Measurements from ENCODE around the gene KCNH8.

The KCNH8 gene

GRCh38 chr3:19485267-19485666, 337.0 kb downstream of the KCNH8 start:
- no peak for DNase-seq (ENCODE audit: low spot score)

- no peak for DNase-seq (ENCODE audit: low spot score)
Observed at GRCh38 chr3:19487386-19487785, 339.1 kb downstream of the KCNH8 start.

GRCh38 chr3:19488939-19489338, 340.6 kb downstream of the KCNH8 start:
- DNase-seq (ENCODE audit: low spot score): no peak

- DNase-seq (ENCODE audit: low spot score): no peak
Observed at GRCh38 chr3:19489936-19490335, 341.6 kb downstream of the KCNH8 start.

- DNase-seq (ENCODE audit: low spot score): no peak
Observed at GRCh38 chr3:19506171-19506570, 357.9 kb downstream of the KCNH8 start.

- DNase-seq (ENCODE audit: low spot score): no peak
Observed at GRCh38 chr3:19522305-19522704, 374.0 kb downstream of the KCNH8 start.

GRCh38 chr3:19526071-19526470, 377.8 kb downstream of the KCNH8 start:
- no peak for DNase-seq (ENCODE audit: low spot score)

- no peak for DNase-seq (ENCODE audit: low spot score)
Observed at GRCh38 chr3:19527746-19528145, 379.4 kb downstream of the KCNH8 start.

GRCh38 chr3:19531426-19531825, 383.1 kb downstream of the KCNH8 start:
- DNase-seq (ENCODE audit: low spot score): no peak

GRCh38 chr3:19539518-19540392, 391.4 kb downstream of the KCNH8 start:
- DNase-seq (ENCODE audit: low spot score): no peak

GRCh38 chr3:19540464-19540863, 392.2 kb downstream of the KCNH8 start:
- DNase-seq (ENCODE audit: low spot score): no peak

- DNase-seq (ENCODE audit: low spot score): no peak
Observed at GRCh38 chr3:19541284-19541683, 393.0 kb downstream of the KCNH8 start.

GRCh38 chr3:19543212-19543841, 395.0 kb downstream of the KCNH8 start:
- DNase-seq (ENCODE audit: low spot score): no peak

GRCh38 chr3:19547665-19548464, 399.6 kb downstream of the KCNH8 start:
- no peak for DNase-seq (ENCODE audit: low spot score)

GRCh38 chr3:19559724-19560442, 411.6 kb downstream of the KCNH8 start:
- DNase-seq (ENCODE audit: low spot score): peak; percentile 23

- DNase-seq (ENCODE audit: low spot score): no peak
Observed at GRCh38 chr3:19573644-19574043, 425.3 kb downstream of the KCNH8 start.

GRCh38 chr3:19574268-19574667, 426.0 kb downstream of the KCNH8 start:
- no peak for DNase-seq (ENCODE audit: low spot score)

GRCh38 chr3:19576343-19576742, 428.0 kb downstream of the KCNH8 start:
- DNase-seq (ENCODE audit: low spot score): no peak

All from germinal center (tissue), 1 donor.